ENCODE data around the gene TNFRSF17.
A peak's percentile ranks its signal among the peaks of the same experiment; 100 is the strongest.
"Not testable (repeated sequence)": the region's sequence is repeated elsewhere in the genome, so short reads cannot be mapped to it uniquely, and the experiment has no call there.

TNFRSF17 gene

GRCh38 chr16:11948819-11949218 is 16.2 kb upstream of the TNFRSF17 start:
- no peak overlapping the region for H3K27ac ChIP-seq (ENCODE audit: low read length, poor library complexity, severe bottlenecking)
- no peaks in the 10 kb centered on the region for H3K36me3 ChIP-seq (ENCODE audit: control insufficient read depth in 1 of 2, insufficient read depth in 2 of 2, low read depth in 1 of 2, low read length in 2 of 2)
- H4K8ac ChIP-seq (ENCODE audit: low read length), result no peak overlapping the region
- no peak overlapping the region for H3K9ac ChIP-seq (ENCODE audit: low read length)
- no peak overlapping the region for H2BK5ac ChIP-seq (ENCODE audit: low read depth, low read length, poor library complexity, severe bottlenecking)
- no peak overlapping the region for H2BK15ac ChIP-seq (ENCODE audit: low read depth, poor library complexity, severe bottlenecking)
- peak overlapping the region; percentile 13 for H3K4me2 ChIP-seq (ENCODE audit: low read length, poor library complexity, severe bottlenecking)
- DNase-seq, result no peak
- no peak overlapping the region for H2BK120ac ChIP-seq (ENCODE audit: low read depth, low read length)
- no peaks in the 10 kb centered on the region for H3K27me3 ChIP-seq (ENCODE audit: control insufficient read depth in 1 of 2, insufficient read depth in 1 of 2, low read length in 2 of 2)
- WGBS, result 95% methylated on average over 5 of the region's 5 CpGs
- no peaks in the 10 kb centered on the region for H3K79me1 ChIP-seq (replicated peaks; ENCODE audit: low read length, poor library complexity, severe bottlenecking)
- H2AFZ ChIP-seq (ENCODE audit: low read depth, low read length), result no peak overlapping the region
- H3K4me1 ChIP-seq (ENCODE audit: control insufficient read depth, insufficient read depth, low read depth, low read length), result peaks cover 3% of the 10 kb centered on the region
- H2BK12ac ChIP-seq (ENCODE audit: low read length in 2 of 2), result no peak overlapping the region
- no peak overlapping the region for H4K91ac ChIP-seq (ENCODE audit: low read length)
- H3K9me3 ChIP-seq (ENCODE audit: control insufficient read depth, low read length), result no peaks in the 10 kb centered on the region
- H3K23ac ChIP-seq (ENCODE audit: low read length in 2 of 2), result no peak overlapping the region
- no peak overlapping the region for H3K4me3 ChIP-seq (ENCODE audit: insufficient read depth in 1 of 2, low read depth in 1 of 2, low read length in 2 of 2)
- H3K4ac ChIP-seq (ENCODE audit: low read depth in 1 of 2, low read length in 2 of 2), result no peak overlapping the region
- H2AK5ac ChIP-seq (ENCODE audit: low read length, severe bottlenecking), result no peak overlapping the region
- H3K14ac ChIP-seq (ENCODE audit: low read length in 2 of 2), result no peak overlapping the region
- H3K18ac ChIP-seq (ENCODE audit: low read depth in 1 of 2, low read length in 2 of 2), result no peak overlapping the region

DNA sequence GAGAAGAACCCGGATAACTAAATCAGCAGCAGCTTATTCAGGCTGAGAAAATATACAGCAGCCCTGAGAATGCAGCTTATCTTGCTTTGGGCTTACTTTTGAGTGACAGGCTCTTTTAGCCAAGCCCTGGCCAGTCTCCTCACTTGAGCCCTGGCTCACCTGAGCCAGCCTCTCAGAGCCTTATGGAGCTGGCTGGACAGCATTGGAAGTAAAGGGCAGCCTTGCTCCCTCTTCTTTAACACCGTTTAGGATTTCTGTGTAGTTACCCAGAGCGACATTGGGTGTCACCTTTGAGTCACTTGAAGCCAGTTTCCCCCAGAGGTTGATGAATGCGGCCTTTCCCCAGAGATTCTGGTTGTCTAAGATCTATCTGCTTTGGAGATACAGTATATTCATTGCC is 15.5 kb upstream of the TNFRSF17 start:
- Histone ChIP-seq H3K27me3 (ENCODE audit: control insufficient read depth in 1 of 2, insufficient read depth in 1 of 2, low read length in 2 of 2) (no peaks in the 10 kb centered on the region), H3K4me1 (ENCODE audit: control insufficient read depth, insufficient read depth, low read depth, low read length) (peaks cover 3% of the 10 kb centered on the region), H4K8ac (ENCODE audit: low read length) (no peak overlapping the region), H4K91ac (ENCODE audit: low read length) (no peak overlapping the region), H3K4ac (ENCODE audit: low read depth in 1 of 2, low read length in 2 of 2) (peak overlapping the region in 1 of 2 experiments; percentile 21), H2BK12ac (ENCODE audit: low read length in 2 of 2) (no peak overlapping the region), H3K36me3 (ENCODE audit: control insufficient read depth in 1 of 2, insufficient read depth in 2 of 2, low read depth in 1 of 2, low read length in 2 of 2) (no peaks in the 10 kb centered on the region), H3K14ac (ENCODE audit: low read length in 2 of 2) (no peak overlapping the region), H2BK120ac (ENCODE audit: low read depth, low read length) (no peak overlapping the region), H3K27ac (ENCODE audit: low read length, poor library complexity, severe bottlenecking) (no peak overlapping the region), H2AFZ (ENCODE audit: low read depth, low read length) (no peak overlapping the region), H3K23ac (ENCODE audit: low read length in 2 of 2) (no peak overlapping the region), H2BK5ac (ENCODE audit: low read depth, low read length, poor library complexity, severe bottlenecking) (no peak overlapping the region), H3K9me3 (ENCODE audit: control insufficient read depth, low read length) (no peaks in the 10 kb centered on the region), H3K4me2 (ENCODE audit: low read length, poor library complexity, severe bottlenecking) (no peak overlapping the region), H3K79me1 (replicated peaks; ENCODE audit: low read length, poor library complexity, severe bottlenecking) (no peaks in the 10 kb centered on the region), H3K9ac (ENCODE audit: low read length) (no peak overlapping the region), H2AK5ac (ENCODE audit: low read length, severe bottlenecking) (no peak overlapping the region), H3K4me3 (ENCODE audit: insufficient read depth in 1 of 2, low read depth in 1 of 2, low read length in 2 of 2) (no peak overlapping the region), H3K18ac (ENCODE audit: low read depth in 1 of 2, low read length in 2 of 2) (peak overlapping the region in 1 of 2 experiments; percentile 21), H2BK15ac (ENCODE audit: low read depth, poor library complexity, severe bottlenecking) (no peak overlapping the region)
- DNase-seq, result peak; percentile 62
- 18% methylated on average over 4 of the region's 4 CpGs for WGBS

- no peak overlapping the region for H2BK5ac ChIP-seq (ENCODE audit: low read depth, low read length, poor library complexity, severe bottlenecking)
Measured at GRCh38 chr16:11950388-11950787, 14.6 kb upstream of the TNFRSF17 start.

GRCh38 chr16:11953576-11953975 is 11.4 kb upstream of the TNFRSF17 start:
- H2AK5ac ChIP-seq (ENCODE audit: low read length, severe bottlenecking); H3K79me1 ChIP-seq (replicated peaks; ENCODE audit: low read length, poor library complexity, severe bottlenecking); H2AFZ ChIP-seq (ENCODE audit: low read depth, low read length); H3K36me3 ChIP-seq (ENCODE audit: control insufficient read depth in 1 of 2, insufficient read depth in 2 of 2, low read depth in 1 of 2, low read length in 2 of 2); H2BK5ac ChIP-seq (ENCODE audit: low read depth, low read length, poor library complexity, severe bottlenecking); H3K27ac ChIP-seq (ENCODE audit: low read length, poor library complexity, severe bottlenecking); H3K4me3 ChIP-seq (ENCODE audit: insufficient read depth in 1 of 2, low read depth in 1 of 2, low read length in 2 of 2); H2BK15ac ChIP-seq (ENCODE audit: low read depth, poor library complexity, severe bottlenecking); H3K18ac ChIP-seq (ENCODE audit: low read depth in 1 of 2, low read length in 2 of 2); H2BK120ac ChIP-seq (ENCODE audit: low read depth, low read length); H3K4me2 ChIP-seq (ENCODE audit: low read length, poor library complexity, severe bottlenecking); H3K4ac ChIP-seq (ENCODE audit: low read depth in 1 of 2, low read length in 2 of 2); H3K14ac ChIP-seq (ENCODE audit: low read length in 2 of 2); H3K27me3 ChIP-seq (ENCODE audit: control insufficient read depth in 1 of 2, insufficient read depth in 1 of 2, low read length in 2 of 2); H4K8ac ChIP-seq (ENCODE audit: low read length); H3K9ac ChIP-seq (ENCODE audit: low read length); DNase-seq; H3K9me3 ChIP-seq (ENCODE audit: control insufficient read depth, low read length); H2BK12ac ChIP-seq (ENCODE audit: low read length in 2 of 2); H3K23ac ChIP-seq (ENCODE audit: low read length in 2 of 2); H4K91ac ChIP-seq (ENCODE audit: low read length): not testable (repeated sequence)
- 98% methylated on average over 5 of the region's 8 CpGs for WGBS
- H3K4me1 ChIP-seq (ENCODE audit: control insufficient read depth, insufficient read depth, low read depth, low read length), result peaks cover 11% of the 10 kb centered on the region

More at GRCh38 chr16:11950388-11950787, 14.6 kb upstream of the TNFRSF17 start:
- Histone ChIP-seq H3K9me3 (ENCODE audit: control insufficient read depth, low read length) (no peaks in the 10 kb centered on the region), H2BK12ac (ENCODE audit: low read length in 2 of 2) (no peak overlapping the region), H3K4me3 (ENCODE audit: insufficient read depth in 1 of 2, low read depth in 1 of 2, low read length in 2 of 2) (no peak overlapping the region), H3K14ac (ENCODE audit: low read length in 2 of 2) (no peak overlapping the region), H3K36me3 (ENCODE audit: control insufficient read depth in 1 of 2, insufficient read depth in 2 of 2, low read depth in 1 of 2, low read length in 2 of 2) (no peaks in the 10 kb centered on the region), H3K23ac (ENCODE audit: low read length in 2 of 2) (no peak overlapping the region), H2AFZ (ENCODE audit: low read depth, low read length) (no peak overlapping the region), H2AK5ac (ENCODE audit: low read length, severe bottlenecking) (no peak overlapping the region), H3K9ac (ENCODE audit: low read length) (peak overlapping the region; percentile 31), H3K79me1 (replicated peaks; ENCODE audit: low read length, poor library complexity, severe bottlenecking) (no peaks in the 10 kb centered on the region), H3K27me3 (ENCODE audit: control insufficient read depth in 1 of 2, insufficient read depth in 1 of 2, low read length in 2 of 2) (no peaks in the 10 kb centered on the region), H3K4ac (ENCODE audit: low read depth in 1 of 2, low read length in 2 of 2) (no peak overlapping the region), H3K4me1 (ENCODE audit: control insufficient read depth, insufficient read depth, low read depth, low read length) (peaks cover 4% of the 10 kb centered on the region), H3K27ac (ENCODE audit: low read length, poor library complexity, severe bottlenecking) (no peak overlapping the region), H4K8ac (ENCODE audit: low read length) (no peak overlapping the region), H2BK120ac (ENCODE audit: low read depth, low read length) (no peak overlapping the region), H3K18ac (ENCODE audit: low read depth in 1 of 2, low read length in 2 of 2) (no peak overlapping the region), H4K91ac (ENCODE audit: low read length) (no peak overlapping the region), H2BK15ac (ENCODE audit: low read depth, poor library complexity, severe bottlenecking) (no peak overlapping the region), H3K4me2 (ENCODE audit: low read length, poor library complexity, severe bottlenecking) (no peak overlapping the region)
- 88% methylated on average over 5 of the region's 5 CpGs for WGBS
- DNase-seq, result no peak
